Immature natural killer cell (primary cell): ENCODE data around the gene TESMIN. TPM values are rescaled to one million over a fixed set of nuclear protein-coding genes. Genes with fewer than 3 reads are reported as not detected.

Experiments
- DNase-seq, 3 donors: peaks; one replicate each; pipeline ENCODE4 v3.0.0; 2022; ENCODE audit warnings: mixed read lengths in 1 of 3
- H3K27ac Mint-ChIP-seq, 6 donors: one replicate each; pipeline ENCODE4 v1.8.0; 2020; ENCODE audit warnings: mixed read lengths in 6 of 6, mild to moderate bottlenecking in 5 of 6, inconsistent platforms in 4 of 6, moderate library complexity in 3 of 6
- H3K27me3 Mint-ChIP-seq, 3 donors: one replicate each; pipeline ENCODE4 v1.8.0; 2020 to 2021; ENCODE audit warnings: low read depth in 3 of 3, mild to moderate bottlenecking in 3 of 3, mixed read lengths in 3 of 3, moderate library complexity in 3 of 3, inconsistent platforms in 1 of 3
- H3K36me3 Mint-ChIP-seq, 3 donors: one replicate each; pipeline ENCODE4 v1.8.0; 2020; ENCODE audit warnings: mixed read lengths in 3 of 3, inconsistent platforms in 2 of 3, mild to moderate bottlenecking in 2 of 3
- H3K4me1 Mint-ChIP-seq, 2 donors: one replicate each; pipeline ENCODE4 v1.8.0; 2020; ENCODE audit warnings: inconsistent platforms in 2 of 2, mild to moderate bottlenecking in 2 of 2, mixed read lengths in 2 of 2, moderate library complexity in 1 of 2
- H3K4me3 Mint-ChIP-seq, 5 donors: one replicate each; pipeline ENCODE4 v1.8.0; 2020; ENCODE audit warnings: mild to moderate bottlenecking in 5 of 5, mixed read lengths in 5 of 5, inconsistent platforms in 3 of 5, moderate library complexity in 3 of 5
- H3K9me3 Mint-ChIP-seq, 6 donors: one replicate each; pipeline ENCODE4 v1.8.0; 2020; ENCODE audit warnings: mild to moderate bottlenecking in 6 of 6, mixed read lengths in 6 of 6, inconsistent platforms in 4 of 6, moderate library complexity in 3 of 6
- polyA plus RNA-seq, 3 donors: library from polyadenylated mRNA; unstranded; fragments of 300-500 nt; fragmentation: Illumina TruSeq; gene quantifications; one replicate each; pipeline ENCODE4 v1.2.3, GENCODE V29; 2021

Gene TESMIN
- polyA plus RNA-seq, 3 donors from 2014 or later: 0.47 to 1.9 TPM; not detected in 1

- no peak overlapping the region for H3K27ac Mint-ChIP-seq
- peaks cover 0 to 13% (median 3%) of the 10 kb centered on the region in 6 donors for H3K9me3 Mint-ChIP-seq
- peaks cover 0 to 7% (median 0%) of the 10 kb centered on the region in 3 donors for H3K36me3 Mint-ChIP-seq
- no peaks in the 10 kb centered on the region for H3K4me1 Mint-ChIP-seq
- no peak overlapping the region for H3K4me3 Mint-ChIP-seq
- peaks cover 2 to 9% (median 6%) of the 10 kb centered on the region in 3 donors for H3K27me3 Mint-ChIP-seq
- DNase-seq: no peak
These were observed 30.2 kb downstream of the TESMIN start for GRCh38 chr11:68721075-68721474.

DNA sequence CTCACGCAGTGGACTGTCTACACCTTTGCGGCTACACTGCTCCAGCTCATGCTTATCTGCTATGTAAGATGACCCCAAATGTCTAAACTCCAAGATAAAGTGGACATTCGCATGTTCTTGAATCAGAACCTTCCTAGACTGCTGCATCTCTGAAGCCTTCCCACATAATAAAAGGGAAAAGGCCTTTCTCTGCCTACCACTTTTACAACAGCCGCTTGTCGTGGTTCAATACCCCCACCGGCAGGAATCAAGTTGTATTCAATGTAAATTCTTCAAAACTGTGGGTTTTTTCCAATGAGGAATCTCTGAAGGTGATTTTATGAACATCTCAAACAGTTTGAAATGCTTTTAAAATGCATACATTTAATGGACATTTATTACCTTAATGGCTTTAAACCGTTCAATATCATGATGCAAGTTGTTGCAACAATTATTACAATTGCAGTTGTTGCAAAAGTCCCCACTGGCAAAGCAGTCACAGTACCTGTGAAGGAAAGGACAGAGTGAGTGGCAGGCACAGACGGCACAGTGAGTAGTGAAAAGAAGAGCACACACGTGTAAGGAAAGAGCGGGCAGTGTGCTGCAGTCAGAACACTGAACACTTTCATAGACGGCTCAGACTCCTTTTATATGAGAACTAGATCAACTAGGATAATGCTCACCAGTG lies 35.7 kb downstream of the TESMIN start:
- Mint-ChIP-seq H3K27ac (no peak overlapping the region), H3K4me1 (no peaks in the 10 kb centered on the region), H3K9me3 (peaks cover 0 to 13% (median 3%) of the 10 kb centered on the region in 6 donors), H3K4me3 (no peak overlapping the region), H3K36me3 (peaks cover 0 to 7% (median 0%) of the 10 kb centered on the region in 3 donors), H3K27me3 (peaks cover 4 to 6% (median 4%) of the 10 kb centered on the region in 3 donors)
- no peak for DNase-seq

DNA sequence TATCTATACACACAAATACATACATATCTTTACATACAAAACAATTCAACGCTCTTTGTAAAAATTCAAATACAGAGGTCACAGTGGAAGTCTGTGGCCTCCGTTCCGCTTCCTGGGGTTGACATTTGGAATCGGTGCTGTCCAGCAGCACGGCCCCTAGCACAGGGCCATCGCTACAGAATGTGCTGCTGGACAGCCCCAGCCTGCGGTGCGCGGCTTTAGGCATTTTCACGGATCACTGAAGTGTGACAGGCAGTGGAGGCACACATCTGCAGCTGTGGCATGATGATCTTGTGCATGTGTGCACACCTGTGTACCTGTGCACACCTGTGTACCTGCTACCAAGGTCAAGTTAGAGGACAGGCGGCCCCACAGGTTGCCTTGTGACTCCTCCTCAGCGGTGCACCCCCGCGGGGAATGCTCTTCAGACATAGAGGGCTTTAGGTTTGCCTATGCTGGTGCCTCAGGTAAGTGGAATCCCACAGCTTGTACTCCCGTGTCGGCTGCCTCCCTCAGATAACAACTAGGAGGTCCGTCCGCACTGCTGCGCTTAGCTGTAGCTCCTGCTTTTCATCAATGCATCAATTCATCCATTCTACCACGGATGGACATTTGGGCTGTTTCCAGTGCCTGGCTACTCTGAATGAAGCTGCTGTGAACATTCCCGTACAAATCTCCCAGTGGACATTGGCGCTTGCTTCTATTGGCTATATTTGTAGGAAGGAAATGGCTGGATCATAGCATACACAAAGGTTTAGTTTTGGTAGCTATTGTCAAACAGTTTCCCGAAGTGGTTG lies 37.1 kb downstream of the TESMIN start:
- Mint-ChIP-seq H3K36me3 (peaks cover 0 to 2% (median 0%) of the 10 kb centered on the region in 3 donors), H3K27ac (no peak overlapping the region), H3K9me3 (peaks cover 0 to 2% (median 0%) of the 10 kb centered on the region in 6 donors), H3K27me3 (peaks cover 3 to 4% (median 4%) of the 10 kb centered on the region in 3 donors), H3K4me1 (no peaks in the 10 kb centered on the region), H3K4me3 (no peak overlapping the region)
- DNase-seq: no peak

GRCh38 chr11:68711114-68711513 lies 40.2 kb downstream of the TESMIN start:
- Mint-ChIP-seq H3K9me3 (no peaks in the 10 kb centered on the region), H3K27ac (no peak overlapping the region), H3K4me1 (no peaks in the 10 kb centered on the region), H3K27me3 (peaks cover 2 to 5% (median 4%) of the 10 kb centered on the region in 3 donors), H3K36me3 (no peaks in the 10 kb centered on the region), H3K4me3 (no peak overlapping the region)
- no peak for DNase-seq

DNA sequence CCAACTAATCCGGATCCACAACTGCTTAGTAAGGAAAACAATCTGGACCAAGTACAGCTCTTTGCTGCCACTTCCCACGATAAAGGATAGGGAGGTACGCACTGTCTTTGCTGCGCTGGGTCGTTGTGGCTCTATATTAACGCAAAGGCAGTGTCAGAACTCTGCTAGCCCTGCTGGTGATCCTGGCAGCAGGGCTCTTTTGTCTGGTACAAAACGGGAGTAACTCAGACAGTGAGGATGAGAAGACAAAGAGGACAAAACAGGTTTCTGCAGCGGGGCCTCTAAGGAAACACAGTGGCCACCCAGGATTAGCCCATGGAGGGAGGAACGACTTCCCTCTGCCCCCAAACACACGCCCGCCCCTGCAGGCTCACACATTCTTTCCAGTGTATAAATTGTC lies 40.9 kb downstream of the TESMIN start:
- H3K4me1 Mint-ChIP-seq: no peaks in the 10 kb centered on the region
- H3K36me3 Mint-ChIP-seq: no peaks in the 10 kb centered on the region
- no peak overlapping the region for H3K27ac Mint-ChIP-seq
- no peaks in the 10 kb centered on the region for H3K9me3 Mint-ChIP-seq
- no peak overlapping the region for H3K4me3 Mint-ChIP-seq
- DNase-seq: no peak
- peaks cover 2 to 5% (median 4%) of the 10 kb centered on the region in 3 donors for H3K27me3 Mint-ChIP-seq

GRCh38 chr11:68709062-68709461 lies 42.3 kb downstream of the TESMIN start:
- Mint-ChIP-seq H3K27ac (no peak overlapping the region), H3K4me1 (no peaks in the 10 kb centered on the region), H3K4me3 (no peak overlapping the region), H3K27me3 (peaks cover 0 to 4% (median 4%) of the 10 kb centered on the region in 3 donors), H3K9me3 (no peaks in the 10 kb centered on the region), H3K36me3 (no peaks in the 10 kb centered on the region)
- DNase-seq: no peak

GRCh38 chr11:68707527-68707926 lies 43.8 kb downstream of the TESMIN start:
- no peak for DNase-seq
- peaks cover 0 to 6% (median 6%) of the 10 kb centered on the region in 3 donors for H3K27me3 Mint-ChIP-seq
- H3K9me3 Mint-ChIP-seq: no peaks in the 10 kb centered on the region
- no peak overlapping the region for H3K4me3 Mint-ChIP-seq
- H3K36me3 Mint-ChIP-seq: no peaks in the 10 kb centered on the region
- H3K27ac Mint-ChIP-seq: no peak overlapping the region
- H3K4me1 Mint-ChIP-seq: no peaks in the 10 kb centered on the region

DNA sequence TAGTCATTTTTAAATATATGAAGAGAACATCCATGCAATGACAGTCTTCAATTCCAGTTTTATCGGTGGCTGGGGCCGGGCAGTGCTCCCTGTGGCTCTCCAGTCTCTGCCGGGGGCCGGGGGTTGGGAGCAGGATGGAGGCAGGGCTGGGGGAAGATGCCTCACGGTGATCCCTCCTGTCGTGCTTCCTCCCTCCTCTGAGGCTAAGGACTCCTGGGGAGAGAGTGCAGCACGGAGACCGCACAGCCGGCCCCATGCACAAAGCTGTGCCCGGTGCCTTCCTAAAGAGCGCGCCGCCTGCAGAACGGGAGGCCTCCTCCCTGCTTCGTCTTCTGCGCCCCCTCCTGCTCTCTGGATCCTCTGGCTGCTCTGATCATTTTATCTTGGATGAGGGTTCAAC lies 46.4 kb downstream of the TESMIN start:
- H3K4me1 Mint-ChIP-seq: no peaks in the 10 kb centered on the region
- H3K4me3 Mint-ChIP-seq: no peak overlapping the region
- no peak for DNase-seq
- H3K27me3 Mint-ChIP-seq: peaks cover 0 to 7% (median 3%) of the 10 kb centered on the region in 3 donors
- no peaks in the 10 kb centered on the region for H3K9me3 Mint-ChIP-seq
- no peaks in the 10 kb centered on the region for H3K36me3 Mint-ChIP-seq
- no peak overlapping the region for H3K27ac Mint-ChIP-seq

DNA sequence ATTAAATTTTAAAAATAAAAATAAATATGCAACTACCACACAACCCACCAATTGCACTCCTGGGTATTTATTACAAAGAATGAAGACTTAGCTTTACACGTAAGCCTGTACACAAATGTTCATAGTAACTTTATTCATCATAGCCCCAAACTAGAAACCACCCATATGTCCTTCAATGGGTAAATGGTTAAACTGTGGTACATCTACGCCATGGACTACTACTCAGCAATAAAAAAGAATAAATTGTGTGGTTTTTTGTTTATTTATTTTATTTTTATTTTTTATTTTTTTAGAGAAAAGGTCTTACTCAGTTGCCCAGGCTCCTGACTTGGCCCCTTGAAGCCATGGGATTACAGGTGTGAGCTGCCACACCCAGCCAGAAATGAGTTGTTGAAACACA lies 52.3 kb downstream of the TESMIN start:
- no peak overlapping the region for H3K4me3 Mint-ChIP-seq
- H3K27ac Mint-ChIP-seq: no peak overlapping the region
- peaks cover 0 to 17% (median 5%) of the 10 kb centered on the region in 6 donors for H3K9me3 Mint-ChIP-seq
- no peak for DNase-seq
- H3K4me1 Mint-ChIP-seq: no peaks in the 10 kb centered on the region
- H3K27me3 Mint-ChIP-seq: peaks cover 4 to 12% (median 6%) of the 10 kb centered on the region in 3 donors
- H3K36me3 Mint-ChIP-seq: peaks cover 0 to 4% (median 0%) of the 10 kb centered on the region in 3 donors

DNA sequence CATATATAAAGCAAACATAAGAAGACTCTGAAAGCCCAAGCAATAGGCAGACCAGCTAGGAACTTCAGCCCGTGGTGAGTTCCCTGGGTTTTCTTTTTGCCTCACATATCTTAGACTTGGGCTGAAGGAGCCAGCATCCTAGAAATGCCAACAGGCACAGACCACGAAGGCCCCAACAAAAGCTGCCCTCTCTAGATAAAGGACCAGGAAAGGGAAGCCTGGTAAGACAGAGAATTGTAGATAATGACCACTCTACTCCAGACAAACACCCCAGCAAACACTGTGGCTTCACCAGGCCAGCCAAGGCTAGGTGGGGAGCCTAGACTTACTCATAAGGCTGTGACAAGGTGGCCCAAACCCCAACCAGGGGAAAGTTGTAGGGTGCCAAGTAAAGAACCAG lies 55.8 kb downstream of the TESMIN start:
- Mint-ChIP-seq H3K4me1 (peaks cover 7 to 9% of the 10 kb centered on the region in 2 donors), H3K27me3 (peaks cover 4 to 9% (median 7%) of the 10 kb centered on the region in 3 donors), H3K36me3 (peaks cover 0 to 4% (median 0%) of the 10 kb centered on the region in 3 donors), H3K9me3 (peaks cover 0 to 17% (median 5%) of the 10 kb centered on the region in 6 donors), H3K27ac (no peak overlapping the region), H3K4me3 (no peak overlapping the region)
- DNase-seq: no peak

DNA sequence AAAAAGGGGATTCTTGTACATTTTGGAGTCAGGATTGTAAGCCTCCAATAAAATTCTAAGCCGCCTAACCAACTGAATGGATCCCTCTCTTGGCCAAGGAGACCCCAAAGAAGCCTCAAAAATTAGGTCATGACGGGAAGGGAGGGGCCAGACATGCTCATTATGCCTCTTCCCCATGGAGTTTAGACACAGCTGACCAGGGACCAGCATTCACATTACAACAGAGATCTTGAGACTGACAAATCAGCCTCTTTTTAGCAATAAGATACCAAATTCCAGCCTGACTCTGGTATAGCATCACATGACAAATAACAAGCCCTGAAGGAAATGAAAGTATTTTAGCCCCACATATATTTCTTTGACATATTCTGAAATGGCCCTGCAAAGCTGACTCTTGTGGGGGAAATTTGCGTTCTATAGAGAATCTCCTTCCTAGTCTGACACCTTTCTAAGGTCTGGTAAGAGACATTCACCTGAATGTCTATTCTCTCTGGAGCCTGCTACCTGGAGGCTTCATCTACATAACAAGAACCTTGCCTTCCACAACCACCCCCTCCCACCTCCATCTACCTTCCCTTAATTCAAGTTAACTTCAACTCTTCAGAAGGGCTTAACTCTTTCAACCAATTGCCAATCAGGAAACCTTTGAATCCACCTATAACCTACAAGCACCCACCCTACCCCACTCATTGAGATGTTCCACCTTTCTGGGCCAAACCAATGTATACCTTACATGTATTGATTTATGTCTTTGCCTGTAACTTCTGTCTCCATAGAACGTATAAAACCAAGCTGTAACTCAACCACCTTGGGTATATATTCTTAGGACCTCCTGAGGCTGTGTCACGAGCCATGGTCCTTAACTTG lies 56.7 kb downstream of the TESMIN start:
- no peak overlapping the region for H3K27ac Mint-ChIP-seq
- H3K4me1 Mint-ChIP-seq: peaks cover 12 to 15% of the 10 kb centered on the region in 2 donors
- H3K36me3 Mint-ChIP-seq: peaks cover 0 to 4% (median 0%) of the 10 kb centered on the region in 3 donors
- no peak for DNase-seq
- peaks cover 0 to 17% (median 5%) of the 10 kb centered on the region in 6 donors for H3K9me3 Mint-ChIP-seq
- H3K27me3 Mint-ChIP-seq: peaks cover 4 to 9% (median 8%) of the 10 kb centered on the region in 3 donors
- no peak overlapping the region for H3K4me3 Mint-ChIP-seq

DNA sequence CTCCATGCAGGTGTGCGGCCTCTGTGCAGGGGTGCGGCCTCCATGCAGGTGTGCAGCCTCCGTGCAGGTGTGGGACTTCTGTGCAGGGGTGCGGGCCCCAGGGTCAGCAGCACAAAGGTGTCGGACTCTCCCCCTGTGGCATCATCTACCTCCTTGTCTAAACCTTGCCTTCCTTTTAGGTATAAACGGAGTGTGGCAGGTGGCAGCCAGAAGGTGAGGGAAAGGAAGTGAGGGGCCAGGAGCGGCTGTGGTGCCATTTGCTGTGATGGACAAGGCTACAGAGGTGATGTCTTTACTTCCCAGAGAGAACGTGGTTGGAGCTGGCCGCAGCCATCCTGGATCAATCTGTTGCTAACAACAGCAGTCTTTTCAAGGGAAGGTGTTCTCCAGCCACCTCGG lies 57.8 kb downstream of the TESMIN start:
- no peak overlapping the region for H3K27ac Mint-ChIP-seq
- peaks cover 12 to 15% of the 10 kb centered on the region in 2 donors for H3K4me1 Mint-ChIP-seq
- H3K27me3 Mint-ChIP-seq: peaks cover 4 to 11% (median 10%) of the 10 kb centered on the region in 3 donors
- H3K4me3 Mint-ChIP-seq: no peak overlapping the region
- peaks cover 0 to 4% (median 0%) of the 10 kb centered on the region in 3 donors for H3K36me3 Mint-ChIP-seq
- peaks cover 0 to 17% (median 5%) of the 10 kb centered on the region in 6 donors for H3K9me3 Mint-ChIP-seq
- DNase-seq: no peak

DNA sequence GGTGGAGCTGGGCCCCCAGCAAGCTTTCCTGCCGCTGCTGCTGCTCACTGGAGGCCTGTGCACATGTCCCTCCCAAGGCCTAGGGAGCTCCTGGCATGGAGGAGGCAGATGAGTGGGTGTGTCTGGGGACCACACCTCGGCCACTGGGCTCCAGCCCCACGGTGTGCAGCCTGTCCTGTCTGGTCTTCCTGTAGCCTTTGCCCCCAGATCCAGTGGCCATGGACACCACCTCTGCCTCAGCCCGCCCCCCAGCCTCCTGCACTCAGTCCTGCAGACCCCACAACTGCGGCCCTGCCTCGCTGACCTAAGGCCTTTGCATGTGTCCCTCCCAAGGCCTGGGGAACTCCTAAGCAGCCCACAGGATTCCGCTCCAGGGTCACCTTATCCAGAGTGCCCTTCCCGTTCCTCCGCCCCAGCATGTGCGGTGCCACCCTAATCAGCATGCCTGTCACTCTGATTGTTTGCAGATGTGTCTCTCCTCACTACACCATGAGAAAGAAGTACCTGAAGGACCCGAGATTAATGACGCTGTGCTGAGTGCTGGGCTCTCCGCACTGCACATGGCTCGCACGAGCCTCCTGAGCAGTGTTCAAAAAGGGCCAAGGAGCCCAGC lies 58.3 kb downstream of the TESMIN start:
- peaks cover 0 to 4% (median 0%) of the 10 kb centered on the region in 3 donors for H3K36me3 Mint-ChIP-seq
- peaks cover 4 to 11% (median 10%) of the 10 kb centered on the region in 3 donors for H3K27me3 Mint-ChIP-seq
- peaks cover 0 to 17% (median 5%) of the 10 kb centered on the region in 6 donors for H3K9me3 Mint-ChIP-seq
- no peak for DNase-seq
- peaks cover 12 to 15% of the 10 kb centered on the region in 2 donors for H3K4me1 Mint-ChIP-seq
- no peak overlapping the region for H3K4me3 Mint-ChIP-seq
- no peak overlapping the region for H3K27ac Mint-ChIP-seq
